ENCODE results near the gene DGCR8.

Gene DGCR8

DNA sequence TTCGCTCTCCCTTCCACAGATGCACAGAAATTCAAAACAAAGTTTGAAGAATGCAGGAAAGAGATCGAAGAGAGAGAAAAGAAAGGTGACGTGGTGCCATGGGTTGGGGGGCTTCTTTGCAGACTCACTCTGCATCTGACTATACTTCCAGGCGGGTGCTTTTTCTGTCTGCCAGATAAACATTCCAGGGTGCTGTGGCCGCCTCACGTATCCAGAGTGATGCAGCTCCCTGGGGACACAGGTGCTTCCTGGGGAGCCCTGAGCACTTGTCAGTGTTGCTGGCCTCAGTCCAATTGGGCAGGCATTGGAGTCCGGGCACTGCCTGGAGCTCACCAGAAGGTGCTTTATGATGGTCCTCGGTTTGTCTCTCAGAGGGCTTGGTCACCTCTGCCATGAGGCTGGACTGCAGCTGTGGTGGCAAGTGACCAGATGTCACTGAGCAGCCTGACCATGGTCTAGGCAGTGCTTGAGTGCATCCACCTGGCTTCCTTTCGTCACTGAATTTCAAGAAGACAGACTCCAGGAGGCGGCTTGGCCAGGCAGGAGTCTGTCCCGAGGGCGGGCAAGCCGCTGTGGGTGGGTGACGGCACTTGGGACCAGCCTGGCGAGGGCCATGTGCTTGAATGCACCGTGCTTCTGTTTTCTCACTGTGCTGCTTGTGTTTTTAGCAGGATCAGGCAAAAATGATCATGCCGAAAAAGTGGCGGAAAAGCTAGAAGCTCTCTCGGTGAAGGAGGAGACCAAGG is 46.4 kb downstream of the DGCR8 start:
- Histone ChIP-seq H3K27me3 (replicated peaks; ENCODE audit: control insufficient read depth, insufficient read depth, low read length) (no peaks in the 10 kb centered on the region), H3K4me3 (replicated peaks; ENCODE audit: low read depth, low read length) (no peak overlapping the region), H3K36me3 (ENCODE audit: control insufficient read depth, insufficient read depth, low read length) (peaks cover 29% of the 10 kb centered on the region)
- TF ChIP-seq, protein P1, sequence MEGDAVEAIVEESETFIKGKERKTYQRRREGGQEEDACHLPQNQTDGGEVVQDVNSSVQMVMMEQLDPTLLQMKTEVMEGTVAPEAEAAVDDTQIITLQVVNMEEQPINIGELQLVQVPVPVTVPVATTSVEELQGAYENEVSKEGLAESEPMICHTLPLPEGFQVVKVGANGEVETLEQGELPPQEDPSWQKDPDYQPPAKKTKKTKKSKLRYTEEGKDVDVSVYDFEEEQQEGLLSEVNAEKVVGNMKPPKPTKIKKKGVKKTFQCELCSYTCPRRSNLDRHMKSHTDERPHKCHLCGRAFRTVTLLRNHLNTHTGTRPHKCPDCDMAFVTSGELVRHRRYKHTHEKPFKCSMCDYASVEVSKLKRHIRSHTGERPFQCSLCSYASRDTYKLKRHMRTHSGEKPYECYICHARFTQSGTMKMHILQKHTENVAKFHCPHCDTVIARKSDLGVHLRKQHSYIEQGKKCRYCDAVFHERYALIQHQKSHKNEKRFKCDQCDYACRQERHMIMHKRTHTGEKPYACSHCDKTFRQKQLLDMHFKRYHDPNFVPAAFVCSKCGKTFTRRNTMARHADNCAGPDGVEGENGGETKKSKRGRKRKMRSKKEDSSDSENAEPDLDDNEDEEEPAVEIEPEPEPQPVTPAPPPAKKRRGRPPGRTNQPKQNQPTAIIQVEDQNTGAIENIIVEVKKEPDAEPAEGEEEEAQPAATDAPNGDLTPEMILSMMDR (IDR thresholded peaks at IDR 0.05; ENCODE audit: insufficient read depth, low read length, poor library complexity, severe bottlenecking), result no peak
- DNase-seq (ENCODE audit: extremely low read depth, insufficient read length), result no peak

DNA sequence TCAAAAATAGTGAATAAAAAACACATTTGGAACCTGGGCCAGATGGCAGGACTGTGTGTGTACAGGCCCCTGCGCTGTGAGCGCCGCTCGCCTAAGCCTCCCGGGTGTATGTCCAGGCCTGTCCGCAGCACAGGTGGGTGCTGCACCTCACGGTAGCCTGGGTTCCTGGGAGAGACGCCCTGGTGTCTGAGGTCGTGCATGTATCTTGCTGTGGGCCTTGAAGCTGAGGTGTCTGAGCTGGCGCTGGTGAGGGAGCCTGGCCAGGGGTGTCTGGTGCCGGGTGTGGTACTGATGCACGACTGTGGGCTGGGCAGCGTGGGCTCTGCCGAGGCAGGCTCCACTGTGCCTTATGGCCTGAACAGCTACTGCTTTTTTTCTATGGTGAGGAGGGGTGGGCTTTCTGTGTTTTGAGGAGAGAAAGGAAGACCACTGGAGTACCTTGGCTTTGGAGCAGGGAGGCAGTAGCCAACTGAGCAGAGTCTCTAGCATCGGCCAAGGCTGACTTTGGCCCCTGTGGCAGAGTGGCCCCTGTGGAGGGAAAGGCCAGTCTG is 47.4 kb downstream of the DGCR8 start:
- TF ChIP-seq, protein P1 (IDR thresholded peaks at IDR 0.05; ENCODE audit: insufficient read depth, low read length, poor library complexity, severe bottlenecking), result no peak
- no peaks in the 10 kb centered on the region for H3K27me3 ChIP-seq (replicated peaks; ENCODE audit: control insufficient read depth, insufficient read depth, low read length)
- no peak overlapping the region for H3K4me3 ChIP-seq (replicated peaks; ENCODE audit: low read depth, low read length)
- peaks cover 24% of the 10 kb centered on the region for H3K36me3 ChIP-seq (ENCODE audit: control insufficient read depth, insufficient read depth, low read length)
- no peak for DNase-seq (ENCODE audit: extremely low read depth, insufficient read length)

DNA sequence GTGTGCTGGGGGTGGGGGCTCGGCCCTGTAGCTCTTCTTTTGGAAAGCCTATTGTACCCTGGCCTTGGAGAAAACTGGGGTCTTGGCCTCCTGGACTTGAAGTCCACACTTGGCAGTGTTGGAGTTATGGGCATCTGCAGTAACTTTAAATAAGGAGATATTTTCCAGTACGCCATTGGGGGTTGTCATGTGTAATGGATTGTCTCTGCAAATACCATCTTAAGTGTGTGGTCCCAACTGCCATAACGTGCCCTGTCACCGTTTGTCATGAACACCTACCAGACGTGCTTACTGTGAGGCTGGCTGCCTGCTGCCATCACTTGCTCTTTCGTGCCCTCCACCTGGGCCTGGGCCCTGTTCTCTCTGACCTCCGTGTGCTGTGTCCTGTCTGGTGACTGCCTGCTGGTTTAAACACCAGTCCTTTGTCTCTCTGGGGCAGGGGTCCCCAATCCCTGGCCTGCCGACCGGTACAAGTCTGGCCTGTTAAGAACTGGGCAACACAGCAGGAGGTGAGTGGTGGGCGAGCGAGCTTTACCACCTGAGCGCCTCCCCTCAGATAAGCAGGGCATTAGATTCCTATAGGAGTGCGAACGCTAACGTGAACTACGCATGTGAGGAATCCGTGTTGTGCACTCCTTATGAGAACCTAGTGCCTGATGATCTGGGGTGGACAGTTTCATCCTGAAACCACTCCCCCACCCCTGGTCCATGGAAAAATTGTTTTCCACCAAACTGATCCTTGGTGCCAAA is 48.0 kb downstream of the DGCR8 start:
- DNase-seq (ENCODE audit: extremely low read depth, insufficient read length), result no peak
- no peak overlapping the region for H3K4me3 ChIP-seq (replicated peaks; ENCODE audit: low read depth, low read length)
- no peaks in the 10 kb centered on the region for H3K27me3 ChIP-seq (replicated peaks; ENCODE audit: control insufficient read depth, insufficient read depth, low read length)
- TF ChIP-seq, protein P1 (IDR thresholded peaks at IDR 0.05; ENCODE audit: insufficient read depth, low read length, poor library complexity, severe bottlenecking), result no peak
- H3K36me3 ChIP-seq (ENCODE audit: control insufficient read depth, insufficient read depth, low read length), result peaks cover 24% of the 10 kb centered on the region

DNA sequence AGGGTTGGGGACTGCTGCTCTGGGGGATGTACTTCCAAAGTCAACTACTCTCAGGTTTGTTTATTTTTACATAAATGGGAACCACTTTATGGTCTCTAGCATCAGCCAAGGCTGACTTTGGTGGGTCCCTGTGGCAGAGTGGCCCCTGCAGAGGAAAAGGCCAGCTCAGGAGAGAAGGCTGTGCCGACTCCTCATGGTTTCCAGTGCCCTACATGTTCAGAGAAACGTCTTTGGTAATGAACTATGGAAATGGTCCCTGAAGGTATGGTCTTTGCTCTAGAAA is 48.5 kb downstream of the DGCR8 start:
- Histone ChIP-seq H3K36me3 (ENCODE audit: control insufficient read depth, insufficient read depth, low read length) (peaks cover 21% of the 10 kb centered on the region), H3K27me3 (replicated peaks; ENCODE audit: control insufficient read depth, insufficient read depth, low read length) (no peaks in the 10 kb centered on the region), H3K4me3 (replicated peaks; ENCODE audit: low read depth, low read length) (no peak overlapping the region)
- TF ChIP-seq, protein P1 (IDR thresholded peaks at IDR 0.05; ENCODE audit: insufficient read depth, low read length, poor library complexity, severe bottlenecking), result no peak
- no peak for DNase-seq (ENCODE audit: extremely low read depth, insufficient read length)

DNA sequence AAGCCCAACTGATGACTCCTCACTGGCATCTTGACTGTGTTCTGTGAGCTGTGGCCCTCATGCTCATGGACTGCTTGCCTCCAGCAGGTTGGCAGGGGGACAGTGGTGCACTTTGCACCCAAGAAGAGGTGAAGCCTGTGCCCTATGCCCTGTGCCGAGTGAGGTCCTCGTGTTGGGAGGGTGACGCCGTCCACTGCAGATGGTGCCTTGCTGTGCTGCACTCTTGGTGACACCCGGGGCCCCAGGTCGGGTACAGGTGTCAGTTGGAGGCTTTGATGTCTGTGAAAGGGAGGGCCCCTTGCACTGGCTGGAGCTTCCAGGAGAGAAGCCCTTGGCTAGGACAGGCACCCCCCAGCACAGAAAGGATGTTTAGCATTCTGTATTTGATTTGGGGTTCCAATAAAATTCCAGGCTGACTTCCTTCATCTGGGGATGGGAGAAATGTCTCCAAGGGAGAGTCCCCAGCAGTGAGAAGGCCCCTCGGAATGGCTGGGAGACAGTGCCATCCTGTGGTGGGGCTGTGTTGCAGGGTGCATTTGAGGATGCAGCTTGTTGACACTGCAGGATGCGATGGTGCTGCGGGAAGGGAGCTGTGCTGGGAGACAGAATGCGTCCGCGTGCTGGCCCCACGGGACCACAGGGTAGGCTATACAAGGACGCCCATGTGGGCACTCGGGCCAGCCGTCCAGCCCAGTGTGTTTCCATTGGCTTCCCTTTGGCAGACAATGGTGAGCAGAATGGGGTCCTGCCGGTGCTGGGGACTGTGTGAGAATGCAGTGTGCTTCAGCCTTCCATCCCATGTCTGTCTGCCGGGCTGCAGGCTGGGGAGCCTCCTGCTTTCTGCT is 49.1 kb downstream of the DGCR8 start:
- H3K4me3 ChIP-seq (replicated peaks; ENCODE audit: low read depth, low read length), result no peak overlapping the region
- H3K27me3 ChIP-seq (replicated peaks; ENCODE audit: control insufficient read depth, insufficient read depth, low read length), result no peaks in the 10 kb centered on the region
- peaks cover 17% of the 10 kb centered on the region for H3K36me3 ChIP-seq (ENCODE audit: control insufficient read depth, insufficient read depth, low read length)
- TF ChIP-seq, protein P1 (IDR thresholded peaks at IDR 0.05; ENCODE audit: insufficient read depth, low read length, poor library complexity, severe bottlenecking), result peak; percentile 56
- DNase-seq (ENCODE audit: extremely low read depth, insufficient read length), result no peak
